Measurements from ENCODE around the gene RFX2. TPM values are rescaled to one million over a fixed set of nuclear protein-coding genes. Genes with fewer than 3 reads are reported as not detected.

Gene RFX2
- total and polyA plus RNA-seq, 2 donors from 2014 or later: 4.6 to 12.6 TPM

GRCh38 chr19:5960005-5961001 is 150.0 kb downstream of the RFX2 start:
- H3K9ac ChIP-seq (ENCODE audit: low read length in 3 of 3): no peak overlapping the region
- H3K4me1 ChIP-seq (ENCODE audit: control insufficient read depth in 2 of 3, insufficient read depth in 2 of 3, low read depth in 1 of 3, low read length in 3 of 3): peaks cover 0 to 41% (median 28%) of the 10 kb centered on the region in 3 donors
- peak overlapping the region in 1 of 2 donors; percentile 16 for H3K27ac ChIP-seq (ENCODE audit: low read depth in 2 of 2, low read length in 2 of 2)
- H3K9me3 ChIP-seq (ENCODE audit: control insufficient read depth in 2 of 3, insufficient read depth in 1 of 3, low read length in 3 of 3): no peaks in the 10 kb centered on the region
- TF ChIP-seq CTCF (IDR thresholded peaks at IDR 0.05; ENCODE audit: borderline replicate concordance, extremely low read depth, insufficient read depth): no peak
- H3K27me3 ChIP-seq (ENCODE audit: control insufficient read depth, insufficient read depth, low read length): no peaks in the 10 kb centered on the region
- no peaks in the 10 kb centered on the region for H3K36me3 ChIP-seq (ENCODE audit: control insufficient read depth in 2 of 3, insufficient read depth in 3 of 3, low read length in 3 of 3)
- intact Hi-C loops (cut with DNase I): no loop called here
- no peak overlapping the region for H3K4me3 ChIP-seq (ENCODE audit: low read length in 3 of 3)
- FAIRE-seq (no peak), DNase-seq (peak in 2 of 5 donors; percentile 19 to 72)

GRCh38 chr19:5959260-5960004 is 150.9 kb downstream of the RFX2 start:
- H3K4me3 ChIP-seq (ENCODE audit: low read length in 3 of 3): no peak overlapping the region
- no peak for FAIRE-seq
- no peaks in the 10 kb centered on the region for H3K9me3 ChIP-seq (ENCODE audit: control insufficient read depth in 2 of 3, insufficient read depth in 1 of 3, low read length in 3 of 3)
- TF ChIP-seq CTCF (IDR thresholded peaks at IDR 0.05; ENCODE audit: borderline replicate concordance, extremely low read depth, insufficient read depth): no peak
- no peaks in the 10 kb centered on the region for H3K36me3 ChIP-seq (ENCODE audit: control insufficient read depth in 2 of 3, insufficient read depth in 3 of 3, low read length in 3 of 3)
- H3K4me1 ChIP-seq (ENCODE audit: control insufficient read depth in 2 of 3, insufficient read depth in 2 of 3, low read depth in 1 of 3, low read length in 3 of 3): peaks cover 0 to 44% (median 31%) of the 10 kb centered on the region in 3 donors
- peak in 1 of 5 donors; percentile 55 for DNase-seq
- no peak overlapping the region for H3K9ac ChIP-seq (ENCODE audit: low read length in 3 of 3)
- peak overlapping the region in 1 of 2 donors; percentile 16 for H3K27ac ChIP-seq (ENCODE audit: low read depth in 2 of 2, low read length in 2 of 2)
- intact Hi-C loops (cut with DNase I): no loop called here
- H3K27me3 ChIP-seq (ENCODE audit: control insufficient read depth, insufficient read depth, low read length): no peaks in the 10 kb centered on the region

GRCh38 chr19:5958851-5959122 is 151.5 kb downstream of the RFX2 start:
- Histone ChIP-seq H3K4me1 (ENCODE audit: control insufficient read depth in 2 of 3, insufficient read depth in 2 of 3, low read depth in 1 of 3, low read length in 3 of 3) (peaks cover 4 to 49% (median 36%) of the 10 kb centered on the region in 3 donors), H3K27me3 (ENCODE audit: control insufficient read depth, insufficient read depth, low read length) (no peaks in the 10 kb centered on the region), H3K36me3 (ENCODE audit: control insufficient read depth in 2 of 3, insufficient read depth in 3 of 3, low read length in 3 of 3) (no peaks in the 10 kb centered on the region), H3K9ac (ENCODE audit: low read length in 3 of 3) (no peak overlapping the region), H3K9me3 (ENCODE audit: control insufficient read depth in 2 of 3, insufficient read depth in 1 of 3, low read length in 3 of 3) (no peaks in the 10 kb centered on the region), H3K27ac (ENCODE audit: low read depth in 2 of 2, low read length in 2 of 2) (no peak overlapping the region), H3K4me3 (ENCODE audit: low read length in 3 of 3) (no peak overlapping the region)
- TF ChIP-seq CTCF (IDR thresholded peaks at IDR 0.05; ENCODE audit: borderline replicate concordance, extremely low read depth, insufficient read depth): no peak
- FAIRE-seq (no peak), DNase-seq (peak in 1 of 5 donors; percentile 45)
- intact Hi-C loops (cut with DNase I): no loop called here

Measured in kidney (tissue), 14 donors.